Right atrium auricular region (tissue), 2 donors: Measurements from ENCODE around the gene DNM3. TPM values are rescaled to one million over a fixed set of nuclear protein-coding genes. Genes with fewer than 3 reads are reported as not detected.

ENCODE experiments used
- DNase-seq: peaks from one replicate; pipeline ENCODE4 v3.0.0-alpha.2; 2019; ENCODE audit warnings: low spot score
- H3K27ac ChIP-seq, 2 donors: fragments of 200-600 bp; sonication (generic); 1 replicate in 1 of 2; 2 replicates in 1 of 2; pipeline ENCODE4 v1.5.1; 2016 to 2019
- H3K27me3 ChIP-seq, 2 donors: fragments of 200-600 bp; sonication (generic); one replicate each; pipeline versions ENCODE4 v1.5.1 to v1.6.0; 2017 to 2019
- H3K36me3 ChIP-seq: fragments of 200-600 bp; sonication (generic); one replicate; pipeline ENCODE4 v1.5.1; 2016
- H3K4me1 ChIP-seq, 2 donors: fragments of 200-600 bp; sonication (generic); one replicate each; pipeline versions ENCODE4 v1.5.1 to v1.6.0; 2017 to 2019
- H3K4me3 ChIP-seq, 2 donors: fragments of 200-600 bp; sonication (generic); 1 replicate in 1 of 2; 2 replicates in 1 of 2; pipeline ENCODE4 v1.5.1; 2017 to 2019; ENCODE audit warnings: mild to moderate bottlenecking in 1 of 2, moderate library complexity in 1 of 2
- H3K9me3 ChIP-seq, 2 donors: fragments of 200-600 bp; sonication (generic); one replicate each; pipeline ENCODE4 v1.5.1; 2019
- CTCF ChIP-seq, 2 donors: fragments of 200-600 bp; sonication (generic); IDR thresholded peaks; one replicate each; pipeline ENCODE4 v1.5.1; 2019; ENCODE audit warnings: antibody characterized with exemption in 2 of 2
- total RNA-seq, 2 donors: library from RNA; depleted of rRNA; stranded (reverse); fragments of >200 nt; gene quantifications; one replicate each; pipeline ENCODE4 v1.1.0, GENCODE V29; 2016

The DNM3 gene
- total RNA-seq, 2 donors from 2014 or later = 1.0 to 1.6 TPM

GRCh38 chr1:172393354-172393753 lies 552.1 kb downstream of the DNM3 start:
- TF ChIP-seq CTCF (IDR thresholded peaks at IDR 0.05) = no peak
- Histone ChIP-seq H3K4me3 (no peak overlapping the region), H3K27me3 (no peaks in the 10 kb centered on the region), H3K36me3 (no peaks in the 10 kb centered on the region), H3K27ac (no peak overlapping the region), H3K4me1 (peaks cover 0 to 28% of the 10 kb centered on the region in 2 donors), H3K9me3 (no peaks in the 10 kb centered on the region)
- no peak for DNase-seq

GRCh38 chr1:172394141-172394751 lies 552.9 kb downstream of the DNM3 start:
- TF ChIP-seq CTCF (IDR thresholded peaks at IDR 0.05) = no peak
- Histone ChIP-seq H3K27me3 (no peaks in the 10 kb centered on the region), H3K9me3 (no peaks in the 10 kb centered on the region), H3K36me3 (no peaks in the 10 kb centered on the region), H3K27ac (no peak overlapping the region), H3K4me1 (peaks cover 0 to 37% of the 10 kb centered on the region in 2 donors), H3K4me3 (no peak overlapping the region)
- DNase-seq = no peak

- TF ChIP-seq CTCF (IDR thresholded peaks at IDR 0.05) = no peak
- no peak for DNase-seq
- peaks cover 0 to 40% of the 10 kb centered on the region in 2 donors for H3K4me1 ChIP-seq
- no peaks in the 10 kb centered on the region for H3K27me3 ChIP-seq
- H3K27ac ChIP-seq = no peak overlapping the region
- no peaks in the 10 kb centered on the region for H3K9me3 ChIP-seq
- no peak overlapping the region for H3K4me3 ChIP-seq
- H3K36me3 ChIP-seq = no peaks in the 10 kb centered on the region
These were observed 553.5 kb downstream of the DNM3 start for GRCh38 chr1:172394811-172395210.

GRCh38 chr1:172395576-172395975 lies 554.3 kb downstream of the DNM3 start:
- peaks cover 0 to 36% of the 10 kb centered on the region in 2 donors for H3K4me1 ChIP-seq
- TF ChIP-seq CTCF (IDR thresholded peaks at IDR 0.05) = no peak
- H3K9me3 ChIP-seq = no peaks in the 10 kb centered on the region
- no peak for DNase-seq
- no peaks in the 10 kb centered on the region for H3K27me3 ChIP-seq
- H3K36me3 ChIP-seq = no peaks in the 10 kb centered on the region
- H3K27ac ChIP-seq = no peak overlapping the region
- H3K4me3 ChIP-seq = no peak overlapping the region

GRCh38 chr1:172397221-172397620 lies 555.9 kb downstream of the DNM3 start:
- H3K36me3 ChIP-seq = no peaks in the 10 kb centered on the region
- H3K27me3 ChIP-seq = no peaks in the 10 kb centered on the region
- H3K9me3 ChIP-seq = no peaks in the 10 kb centered on the region
- no peak for TF ChIP-seq CTCF (IDR thresholded peaks at IDR 0.05)
- no peak overlapping the region for H3K27ac ChIP-seq
- H3K4me1 ChIP-seq = peaks cover 0 to 34% of the 10 kb centered on the region in 2 donors
- no peak overlapping the region for H3K4me3 ChIP-seq
- no peak for DNase-seq

GRCh38 chr1:172397633-172398032 lies 556.3 kb downstream of the DNM3 start:
- H3K27ac ChIP-seq = no peak overlapping the region
- no peaks in the 10 kb centered on the region for H3K27me3 ChIP-seq
- peaks cover 0 to 34% of the 10 kb centered on the region in 2 donors for H3K4me1 ChIP-seq
- no peaks in the 10 kb centered on the region for H3K36me3 ChIP-seq
- DNase-seq = no peak
- TF ChIP-seq CTCF (IDR thresholded peaks at IDR 0.05) = no peak
- no peaks in the 10 kb centered on the region for H3K9me3 ChIP-seq
- no peak overlapping the region for H3K4me3 ChIP-seq
